Keratinocyte (primary cell): Measurements from ENCODE around the gene PALMD. TPM values are rescaled to one million over a fixed set of nuclear protein-coding genes. Genes with fewer than 3 reads are reported as not detected.

Experiments
- DNase-seq: peaks from one replicate; pipeline ENCODE4 v3.0.0-alpha.2; 2011; ENCODE audit warnings: low read depth, missing footprints, low spot score
- FAIRE-seq: peaks from 2 replicates; lab custom pipeline; 2011; peaks lifted over from hg19 to GRCh38; lab: Jason Lieb, UNC
- H2AFZ ChIP-seq: 2 replicates; pipeline ENCODE4 v1.6.0; 2012; ENCODE audit warnings: low read length, control low read depth, inconsistent platforms; ENCODE audit not compliant: control insufficient read depth
- H3K27ac ChIP-seq: 2 replicates; pipeline ENCODE4 v1.5.1; 2011; ENCODE audit warnings: low read length; ENCODE audit not compliant: control insufficient read depth, insufficient read depth
- H3K27me3 ChIP-seq: 3 replicates; pipeline ENCODE4 v1.6.0; 2011; ENCODE audit warnings: low read length; ENCODE audit not compliant: control insufficient read depth, insufficient read depth; ENCODE audit errors: extremely low read depth
- H3K36me3 ChIP-seq, 2 experiments: 2 replicates in 1 of 2; 3 replicates in 1 of 2; pipeline ENCODE4 v1.5.1; 2011; ENCODE audit warnings: low read length in 2 of 2, mild to moderate bottlenecking in 1 of 2; ENCODE audit not compliant: control insufficient read depth in 2 of 2, insufficient read depth in 2 of 2; ENCODE audit errors: extremely low read depth in 1 of 2
- H3K4me1 ChIP-seq: 3 replicates; pipeline ENCODE4 v1.5.1; 2011; ENCODE audit warnings: low read length; ENCODE audit not compliant: control insufficient read depth, insufficient read depth; ENCODE audit errors: extremely low read depth
- H3K4me2 ChIP-seq: 3 replicates; pipeline ENCODE4 v1.6.0; 2011; ENCODE audit warnings: low read depth, low read length; ENCODE audit not compliant: control insufficient read depth, insufficient read depth; ENCODE audit errors: extremely low read depth
- H3K4me3 ChIP-seq, 3 experiments: fragments of 200-600 bp in 1 of 3; sonication (generic) in 1 of 3; 2 replicates in 2 of 3; 3 replicates in 1 of 3; pipeline ENCODE4 v1.5.1; 2011 to 2016; ENCODE audit warnings: low read length in 3 of 3, mild to moderate bottlenecking in 3 of 3, control low read depth in 2 of 3, inconsistent platforms in 1 of 3, low read depth in 1 of 3, mixed read lengths in 1 of 3, mixed run types in 1 of 3, moderate library complexity in 1 of 3; ENCODE audit not compliant: control insufficient read depth in 2 of 3, insufficient read depth in 2 of 3; ENCODE audit errors: extremely low read depth in 1 of 3
- H3K79me2 ChIP-seq: 2 replicates; pipeline ENCODE4 v1.6.0; 2012; ENCODE audit warnings: low read length; ENCODE audit not compliant: control insufficient read depth, insufficient read depth
- H3K9ac ChIP-seq: 3 replicates; pipeline ENCODE4 v1.6.0; 2011; ENCODE audit warnings: low read length; ENCODE audit not compliant: control insufficient read depth, insufficient read depth; ENCODE audit errors: extremely low read depth
- H3K9me1 ChIP-seq: 3 replicates; pipeline ENCODE4 v1.6.0; 2011; ENCODE audit warnings: low read length; ENCODE audit not compliant: control insufficient read depth, insufficient read depth; ENCODE audit errors: extremely low read depth
- H3K9me3 ChIP-seq: 2 replicates; pipeline ENCODE4 v1.5.1; 2012; ENCODE audit warnings: low read depth, low read length; ENCODE audit not compliant: control insufficient read depth
- H4K20me1 ChIP-seq: 3 replicates; pipeline ENCODE4 v1.6.0; 2011; ENCODE audit warnings: low read length; ENCODE audit not compliant: control insufficient read depth, insufficient read depth; ENCODE audit errors: extremely low read depth
- CTCF ChIP-seq, 3 experiments: IDR thresholded peaks in 1 of 3; conservative IDR thresholded peaks in 1 of 3; optimal IDR thresholded peaks in 1 of 3; 2 replicates in 2 of 3; 3 replicates in 1 of 3; pipeline versions ENCODE3 to v1.5.1; 2011; ENCODE audit warnings: low read length in 3 of 3, mild to moderate bottlenecking in 3 of 3, moderate library complexity in 2 of 3, control low read depth in 1 of 3, inconsistent platforms in 1 of 3; ENCODE audit not compliant: insufficient read depth in 2 of 3; ENCODE audit errors: extremely low read depth in 1 of 3
- EZH2 ChIP-seq: IDR thresholded peaks from one replicate; pipeline ENCODE4 v1.6.1; 2012; ENCODE audit warnings: inconsistent platforms, mild to moderate bottlenecking, low read length, moderate library complexity
- dilution Hi-C: fragments of 300-500 bp; cut with MboI; formaldehyde crosslinking; loops from one replicate; pipeline ENCODE4 v1.7.0; 2020; ENCODE audit warnings: low sequenced_read_pairs; ENCODE audit not compliant: extremely low pct_ligation_motif_present
- polyA plus RNA-seq, 5 experiments: library from polyadenylated mRNA; depleted of rRNA in 3 of 5; stranded (reverse) in 3 of 5; stranded (forward) in 1 of 5; unstranded in 1 of 5; fragments of >200 nt; gene quantifications; 1 replicate in 1 of 5; 2 replicates in 3 of 5; 3 replicates in 1 of 5; pipeline versions ENCODE4 v1.2.1 to v1.2.3, GENCODE V29; 2011 to 2012; ENCODE audit warnings: missing spikeins in 2 of 5, low read depth in 1 of 5, low replicate concordance in 1 of 5

The PALMD gene
- polyA plus RNA-seq, 1 donor (not counting 4 experiments of a cell fraction or from before 2014, with no cell fraction given) = 6.8 TPM

- no peak for TF ChIP-seq EZH2
- no peak for TF ChIP-seq CTCF (optimal IDR thresholded peaks at IDR 0.05 in 1 of 3, IDR thresholded peaks at IDR 0.05 in 1 of 3, conservative IDR thresholded peaks at IDR 0.05 in 1 of 3; ENCODE audit: extremely low read depth in 1 of 3, insufficient read depth in 2 of 3, low read length in 3 of 3)
- dilution Hi-C loops = no loop called here
Observed at GRCh38 chr1:99691175-99691574, 45.3 kb downstream of the PALMD start.

GRCh38 chr1:99696616-99697015, 50.7 kb downstream of the PALMD start:
- H3K4me1 ChIP-seq = no peaks in the 10 kb centered on the region
- no peaks in the 10 kb centered on the region for H3K36me3 ChIP-seq
- H2AFZ ChIP-seq = no peak overlapping the region
- FAIRE-seq = no peak
- H3K27ac ChIP-seq = no peak overlapping the region
- H3K9ac ChIP-seq = no peak overlapping the region
- H3K4me2 ChIP-seq = no peak overlapping the region
- H3K79me2 ChIP-seq = no peaks in the 10 kb centered on the region
- H3K27me3 ChIP-seq = no peaks in the 10 kb centered on the region
- DNase-seq = no peak
- no peaks in the 10 kb centered on the region for H4K20me1 ChIP-seq
- H3K9me3 ChIP-seq = no peaks in the 10 kb centered on the region
- TF ChIP-seq EZH2 (no peak), CTCF (optimal IDR thresholded peaks at IDR 0.05 in 1 of 3, IDR thresholded peaks at IDR 0.05 in 1 of 3, conservative IDR thresholded peaks at IDR 0.05 in 1 of 3; ENCODE audit: extremely low read depth in 1 of 3, insufficient read depth in 2 of 3, low read length in 3 of 3) (no peak)
- H3K4me3 ChIP-seq = no peak overlapping the region
- dilution Hi-C loops = no loop called here
- H3K9me1 ChIP-seq = no peaks in the 10 kb centered on the region

More at GRCh38 chr1:99691175-99691574, 45.3 kb downstream of the PALMD start:
- Histone ChIP-seq H3K4me2 (no peak overlapping the region), H3K9me3 (no peaks in the 10 kb centered on the region), H3K27ac (no peak overlapping the region), H2AFZ (no peak overlapping the region), H3K9me1 (no peaks in the 10 kb centered on the region), H3K79me2 (no peaks in the 10 kb centered on the region), H3K36me3 (peaks cover 0 to 1% of the 10 kb centered on the region in 2 experiments), H3K4me3 (no peak overlapping the region), H4K20me1 (no peaks in the 10 kb centered on the region), H3K9ac (no peak overlapping the region), H3K4me1 (peaks cover 3% of the 10 kb centered on the region), H3K27me3 (no peaks in the 10 kb centered on the region)
- FAIRE-seq = peak; percentile 53
- DNase-seq = no peak
